Epithelial cell of proximal tubule (primary cell): ENCODE measurements around the gene RNASE1. TPM values are rescaled to one million over a fixed set of nuclear protein-coding genes. Genes with fewer than 3 reads are reported as not detected.

Experiments used
- DNase-seq: peaks from one replicate; pipeline ENCODE4 v3.0.0-alpha.2; 2011; ENCODE audit warnings: low read depth
- H3K4me3 ChIP-seq: 2 replicates; pipeline ENCODE4 v1.5.1; 2011; ENCODE audit warnings: low read depth, mild to moderate bottlenecking, low read length
- CTCF ChIP-seq: conservative IDR thresholded peaks from 2 replicates; pipeline ENCODE4 v1.5.1; 2012; ENCODE audit warnings: low read depth, mild to moderate bottlenecking, low read length
- total RNA-seq: library from RNA; depleted of rRNA; stranded (reverse); fragments of >200 nt; gene quantifications from 2 replicates; pipeline ENCODE4 v1.2.3, GENCODE V29; 2015

RNASE1 gene
- total RNA-seq = 0.40 TPM in 1 of 2 replicates, not detected in the other

- DNase-seq = no peak
- no peak within 1 kb of the TSS for H3K4me3 ChIP-seq
- TF ChIP-seq CTCF = no peak
Measured at GRCh38 chr14:20802341-20803084, at the start of gene RNASE1. RNASE1 (minus strand) TSS chr14:20802844; CDS start chr14:20802068, 776 bp downstream.

- no peak overlapping the region for H3K4me3 ChIP-seq
- TF ChIP-seq CTCF = no peak
- DNase-seq = no peak
Measured at GRCh38 chr14:20848955-20849570, 46.4 kb upstream of the RNASE1 start.

GRCh38 chr14:20848316-20848954, 45.8 kb upstream of the RNASE1 start:
- H3K4me3 ChIP-seq = no peak overlapping the region
- TF ChIP-seq CTCF = no peak
- peak; percentile 32 for DNase-seq

GRCh38 chr14:20846560-20846959, 43.9 kb upstream of the RNASE1 start:
- H3K4me3 ChIP-seq = no peak overlapping the region
- TF ChIP-seq CTCF = no peak
- no peak for DNase-seq

GRCh38 chr14:20841096-20841495, 38.5 kb upstream of the RNASE1 start:
- TF ChIP-seq CTCF = no peak
- DNase-seq = no peak
- H3K4me3 ChIP-seq = no peak overlapping the region

GRCh38 chr14:20837831-20838230, 35.2 kb upstream of the RNASE1 start:
- no peak for TF ChIP-seq CTCF
- DNase-seq = no peak
- no peak overlapping the region for H3K4me3 ChIP-seq
